Esophagus squamous epithelium (tissue), 5 donors: ENCODE measurements around the gene CDKN2B. TPM values are rescaled to one million over a fixed set of nuclear protein-coding genes. Genes with fewer than 3 reads are reported as not detected.

Source experiments
- DNase-seq: peaks from one replicate; lab custom pipeline; 2025; lab: John Stamatoyannopoulos, UW
- H3K27ac ChIP-seq, 4 donors: fragments of 200-600 bp; sonication (generic); one replicate each; pipeline ENCODE4 v1.5.1; 2016 to 2019; ENCODE audit warnings: mild to moderate bottlenecking in 1 of 4
- H3K27me3 ChIP-seq, 4 donors: fragments of 200-600 bp; sonication (generic); 1 replicate in 3 of 4; 2 replicates in 1 of 4; pipeline versions ENCODE4 v1.5.1 to v1.6.0; 2017 to 2021; ENCODE audit warnings: antibody characterized with exemption in 1 of 4
- H3K36me3 ChIP-seq, 3 donors: fragments of 200-600 bp; sonication (generic); one replicate each; pipeline ENCODE4 v1.5.1; 2016 to 2019
- H3K4me1 ChIP-seq, 3 donors: fragments of 200-600 bp; sonication (generic); one replicate each; pipeline ENCODE4 v1.5.1; 2017 to 2019
- H3K4me3 ChIP-seq, 4 donors: fragments of 200-600 bp; sonication (generic); 1 replicate in 3 of 4; 2 replicates in 1 of 4; pipeline ENCODE4 v1.5.1; 2016 to 2019; ENCODE audit warnings: mild to moderate bottlenecking in 2 of 4, moderate library complexity in 1 of 4
- H3K9me3 ChIP-seq, 3 donors: fragments of 200-600 bp; sonication (generic); one replicate each; pipeline ENCODE4 v1.5.1; 2016 to 2019
- CTCF ChIP-seq, 6 experiments: fragments of 450-650 bp in 4 of 6; fragments of 200-600 bp in 2 of 6; sonication (generic) in 2 of 6; IDR thresholded peaks; one replicate each; pipeline ENCODE4 v1.5.1; 2016 to 2019; ENCODE audit warnings: antibody characterized with exemption in 6 of 6, mild to moderate bottlenecking in 4 of 6, moderate library complexity in 4 of 6
- POLR2A ChIP-seq, 4 donors: fragments of 450-650 bp; IDR thresholded peaks; one replicate each; pipeline ENCODE4 v1.6.1; 2017; ENCODE audit warnings: antibody characterized with exemption in 4 of 4, mild to moderate bottlenecking in 4 of 4, moderate library complexity in 3 of 4
- WGBS, 2 donors: methylation state at CpG; one replicate each; pipeline ENCODE4 v1.1.5; 2018; 5-methylcytosine and 5-hydroxymethylcytosine counted together
- intact Hi-C: fragments of 100-400 bp; cut with DNase I; formaldehyde crosslinking; loops from one replicate; pipeline ENCODE4 v1.15.0; 2022
- total RNA-seq, 4 donors: library from RNA; depleted of rRNA; stranded (reverse); fragments of >200 nt; gene quantifications; one replicate each; pipeline ENCODE4 v1.1.0, GENCODE V29; 2016
- donor health status: DM: yes; HTN: yes; CAD: no.

The CDKN2B gene
- total RNA-seq, 4 donors from 2014 or later = 41.6 to 150 (median 87.6) TPM

- H3K27ac ChIP-seq = no peak overlapping the region
- TF ChIP-seq CTCF (IDR thresholded peaks at IDR 0.05) (no peak), POLR2A (IDR thresholded peaks at IDR 0.05) (no peak)
- intact Hi-C loops = no loop called here
- H3K4me3 ChIP-seq = no peak overlapping the region
- H3K4me1 ChIP-seq = peaks cover 6 to 53% (median 21%) of the 10 kb centered on the region in 3 donors
- H3K27me3 ChIP-seq = peaks cover 16 to 100% (median 79%) of the 10 kb centered on the region in 4 donors
- no peaks in the 10 kb centered on the region for H3K9me3 ChIP-seq
- H3K36me3 ChIP-seq = no peaks in the 10 kb centered on the region
- no peak for DNase-seq
Measured at GRCh38 chr9:21972361-21972760, 36.7 kb downstream of the CDKN2B start.

GRCh38 chr9:21970800-21971640 lies 38.1 kb downstream of the CDKN2B start:
- Histone ChIP-seq H3K27ac (no peak overlapping the region), H3K9me3 (no peaks in the 10 kb centered on the region), H3K4me1 (peaks cover 9 to 55% (median 21%) of the 10 kb centered on the region in 3 donors), H3K4me3 (no peak overlapping the region), H3K27me3 (peaks cover 16 to 100% (median 81%) of the 10 kb centered on the region in 4 donors), H3K36me3 (no peaks in the 10 kb centered on the region)
- intact Hi-C loops = no loop called here
- 19 to 29% methylated on average over 11 to 25 of the region's 45 CpGs for WGBS, 2 donors
- no peak for DNase-seq
- TF ChIP-seq POLR2A (IDR thresholded peaks at IDR 0.05) = no peak
- no peak for TF ChIP-seq CTCF (IDR thresholded peaks at IDR 0.05)

GRCh38 chr9:21969951-21970799 lies 38.9 kb downstream of the CDKN2B start:
- Histone ChIP-seq H3K36me3 (no peaks in the 10 kb centered on the region), H3K27me3 (peaks cover 16 to 100% (median 84%) of the 10 kb centered on the region in 4 donors), H3K27ac (no peak overlapping the region), H3K4me1 (peaks cover 16 to 56% (median 26%) of the 10 kb centered on the region in 3 donors), H3K9me3 (no peaks in the 10 kb centered on the region), H3K4me3 (no peak overlapping the region)
- intact Hi-C loops = no loop called here
- no peak for DNase-seq
- TF ChIP-seq CTCF (IDR thresholded peaks at IDR 0.05) (no peak), POLR2A (IDR thresholded peaks at IDR 0.05) (no peak)
- 30 to 34% methylated on average over 19 to 24 of the region's 24 CpGs for WGBS, 2 donors

- WGBS, 2 donors = 16 to 18% methylated on average over 21 to 24 of the region's 28 CpGs
- no peaks in the 10 kb centered on the region for H3K36me3 ChIP-seq
- peaks cover 16 to 100% (median 83%) of the 10 kb centered on the region in 4 donors for H3K27me3 ChIP-seq
- DNase-seq = no peak
- intact Hi-C loops = no loop called here
- H3K9me3 ChIP-seq = no peaks in the 10 kb centered on the region
- peaks cover 15 to 54% (median 21%) of the 10 kb centered on the region in 3 donors for H3K4me1 ChIP-seq
- TF ChIP-seq CTCF (IDR thresholded peaks at IDR 0.05) = no peak
- TF ChIP-seq POLR2A (IDR thresholded peaks at IDR 0.05) = no peak
- peak overlapping the region in 1 of 4 donors; percentile 1 for H3K4me3 ChIP-seq
- H3K27ac ChIP-seq = no peak overlapping the region
Measured at GRCh38 chr9:21969011-21969940, 39.8 kb downstream of the CDKN2B start.
